ENCODE results near the gene SBF2. TPM values are rescaled to one million over a fixed set of nuclear protein-coding genes. Genes with fewer than 3 reads are reported as not detected.

The SBF2 gene
- total and polyA plus RNA-seq, 2 donors (not counting 3 experiments of a cell fraction or from before 2014, with no cell fraction given), result 15.4 to 42.4 TPM

GRCh38 chr11:9827708-9828107, 466.3 kb downstream of the SBF2 start:
- Histone ChIP-seq H3K27ac (ENCODE audit: insufficient read depth, low read depth, low read length) (no peak overlapping the region), H3K27me3 (ENCODE audit: control insufficient read depth in 2 of 2, insufficient read depth in 2 of 2, low read length in 2 of 2) (no peaks in the 10 kb centered on the region), H3K36me3 (ENCODE audit: control insufficient read depth in 2 of 2, extremely low read depth in 1 of 2, insufficient read depth in 2 of 2, low read length in 2 of 2) (peaks cover 0 to 2% of the 10 kb centered on the region in 2 experiments), H3K9me3 (replicated peaks; ENCODE audit: control insufficient read depth, insufficient read depth, low read length) (no peaks in the 10 kb centered on the region), H3K9ac (replicated peaks; ENCODE audit: extremely low read depth, insufficient read depth, low read length) (no peak overlapping the region), H3K79me2 (ENCODE audit: control insufficient read depth, insufficient read depth, low read length) (no peaks in the 10 kb centered on the region), H2AFZ (ENCODE audit: low read depth, low read length) (no peak overlapping the region), H3K4me1 (ENCODE audit: control insufficient read depth, extremely low read depth, insufficient read depth, low read length) (peaks cover 30% of the 10 kb centered on the region), H3K4me3 (replicated peaks in 1 of 3; ENCODE audit: insufficient read depth in 1 of 3, low read depth in 1 of 3, low read length in 3 of 3) (no peak overlapping the region), H3K9me1 (replicated peaks; ENCODE audit: control insufficient read depth, extremely low read depth, insufficient read depth, low read length) (no peaks in the 10 kb centered on the region), H4K20me1 (replicated peaks; ENCODE audit: control insufficient read depth, extremely low read depth, insufficient read depth, low read length) (no peaks in the 10 kb centered on the region), H3K4me2 (ENCODE audit: insufficient read depth, low read length) (peak overlapping the region; percentile 36)
- FAIRE-seq (no peak), DNase-seq (ENCODE audit: low read depth, low spot score) (no peak)
- BruUV-seq (replicated peaks), result no TSS peak
- ChIA-PET POLR2A (interaction anchor here (0.7 to 1.6 kb wide), 2 partner anchors 60 to 477 kb away, joined by 4 to 6 read pairs; partner anchors contain the start of gene ADM), CTCF (interaction anchor here (0.6 to 2.8 kb wide), 11 partner anchors 10 to 145 kb away, joined by 3 to 8 read pairs (median 4); no protein-coding TSS in a partner anchor)
- TF ChIP-seq JUN (IDR thresholded peaks at IDR 0.05; ENCODE audit: borderline replicate concordance, insufficient read depth, insufficient read length, low read depth) (peak; percentile 4), FOS (IDR thresholded peaks at IDR 0.05; ENCODE audit: borderline replicate concordance, insufficient read depth, low read length) (no peak)
- dilution Hi-C loops (cut with MboI; ENCODE audit: extremely low pct_ligation_motif_present, low sequenced_read_pairs) (no loop called here), intact Hi-C loops (cut with micrococcal nuclease) (loop anchor here (5.0 kb wide), 1 partner anchor 50 kb away; no protein-coding TSS in a partner anchor)

DNA sequence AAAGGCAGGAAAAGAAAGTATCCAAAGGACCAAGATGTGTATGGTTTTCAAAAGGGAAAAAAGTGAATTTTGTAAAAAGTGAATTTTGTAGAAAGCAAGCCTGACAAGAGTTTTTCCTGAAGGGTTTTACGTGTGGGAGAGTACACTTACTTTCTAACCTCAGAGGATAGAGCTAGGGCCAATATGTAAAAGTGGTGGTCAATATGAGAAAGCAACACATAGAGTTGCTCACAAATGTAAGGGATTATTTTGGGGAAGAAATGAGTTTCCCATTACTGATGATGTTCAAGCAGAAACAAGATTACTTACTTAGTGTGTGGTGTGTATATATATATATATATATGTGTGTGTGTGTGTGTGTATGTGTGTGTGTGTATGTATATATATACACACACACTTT, 467.6 kb downstream of the SBF2 start:
- BruUV-seq (replicated peaks), result no TSS peak
- no peak overlapping the region for H3K4me2 ChIP-seq (ENCODE audit: insufficient read depth, low read length)
- peaks cover 30% of the 10 kb centered on the region for H3K4me1 ChIP-seq (ENCODE audit: control insufficient read depth, extremely low read depth, insufficient read depth, low read length)
- H3K27ac ChIP-seq (ENCODE audit: insufficient read depth, low read depth, low read length), result no peak overlapping the region
- dilution Hi-C loops (cut with MboI; ENCODE audit: extremely low pct_ligation_motif_present, low sequenced_read_pairs), result no loop called here
- H3K79me2 ChIP-seq (ENCODE audit: control insufficient read depth, insufficient read depth, low read length), result no peaks in the 10 kb centered on the region
- intact Hi-C loops (cut with micrococcal nuclease), result loop anchor here (5.0 kb wide), 1 partner anchor 49 kb away; no protein-coding TSS in a partner anchor
- DNase-seq (ENCODE audit: low read depth, low spot score), result no peak
- no peaks in the 10 kb centered on the region for H3K27me3 ChIP-seq (ENCODE audit: control insufficient read depth in 2 of 2, insufficient read depth in 2 of 2, low read length in 2 of 2)
- H4K20me1 ChIP-seq (replicated peaks; ENCODE audit: control insufficient read depth, extremely low read depth, insufficient read depth, low read length), result no peaks in the 10 kb centered on the region
- TF ChIP-seq, protein P1, sequence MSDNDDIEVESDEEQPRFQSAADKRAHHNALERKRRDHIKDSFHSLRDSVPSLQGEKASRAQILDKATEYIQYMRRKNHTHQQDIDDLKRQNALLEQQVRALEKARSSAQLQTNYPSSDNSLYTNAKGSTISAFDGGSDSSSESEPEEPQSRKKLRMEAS (IDR thresholded peaks at IDR 0.05; ENCODE audit: insufficient read depth, insufficient read length), result no peak
- TF ChIP-seq POLR2AphosphoS5 (IDR thresholded peaks at IDR 0.05; ENCODE audit: insufficient read depth, low read depth, low read length) (no peak), JUN (IDR thresholded peaks at IDR 0.05; ENCODE audit: borderline replicate concordance, insufficient read depth, insufficient read length, low read depth) (no peak), GATA2 (IDR thresholded peaks at IDR 0.05; ENCODE audit: insufficient read depth, insufficient read length, low read depth, low read length) (no peak), MYC (IDR thresholded peaks at IDR 0.05; ENCODE audit: low read depth, low read length) (no peak)
- peaks cover 0 to 2% of the 10 kb centered on the region in 2 experiments for H3K36me3 ChIP-seq (ENCODE audit: control insufficient read depth in 2 of 2, extremely low read depth in 1 of 2, insufficient read depth in 2 of 2, low read length in 2 of 2)
- CTCF ChIA-PET, result interaction anchor here (0.8 to 1.4 kb wide), 3 partner anchors 17 to 66 kb away, joined by 3 read pairs; no protein-coding TSS in a partner anchor
- no peaks in the 10 kb centered on the region for H3K9me1 ChIP-seq (replicated peaks; ENCODE audit: control insufficient read depth, extremely low read depth, insufficient read depth, low read length)
- no peak overlapping the region for H2AFZ ChIP-seq (ENCODE audit: low read depth, low read length)
- FAIRE-seq, result no peak
- POLR2A ChIA-PET, result no interaction called here
- H3K4me3 ChIP-seq (replicated peaks in 1 of 3; ENCODE audit: insufficient read depth in 1 of 3, low read depth in 1 of 3, low read length in 3 of 3), result no peak overlapping the region
- H3K9me3 ChIP-seq (replicated peaks; ENCODE audit: control insufficient read depth, insufficient read depth, low read length), result no peaks in the 10 kb centered on the region
- no peak overlapping the region for H3K9ac ChIP-seq (replicated peaks; ENCODE audit: extremely low read depth, insufficient read depth, low read length)
